GM18498 (cell line): ENCODE results near the gene TXNRD3.
"Not testable (repeated sequence)": the region's sequence is repeated elsewhere in the genome, so short reads cannot be mapped to it uniquely, and the experiment has no call there.

Experiments
- ATAC-seq: cut with Tn5 transposase; IDR thresholded peaks from one replicate; pipeline ENCODE4 v1.9.1; 2021; ENCODE audit warnings: mild to moderate bottlenecking, moderate library complexity; ENCODE audit not compliant: unreplicated experiment

The TXNRD3 gene

DNA sequence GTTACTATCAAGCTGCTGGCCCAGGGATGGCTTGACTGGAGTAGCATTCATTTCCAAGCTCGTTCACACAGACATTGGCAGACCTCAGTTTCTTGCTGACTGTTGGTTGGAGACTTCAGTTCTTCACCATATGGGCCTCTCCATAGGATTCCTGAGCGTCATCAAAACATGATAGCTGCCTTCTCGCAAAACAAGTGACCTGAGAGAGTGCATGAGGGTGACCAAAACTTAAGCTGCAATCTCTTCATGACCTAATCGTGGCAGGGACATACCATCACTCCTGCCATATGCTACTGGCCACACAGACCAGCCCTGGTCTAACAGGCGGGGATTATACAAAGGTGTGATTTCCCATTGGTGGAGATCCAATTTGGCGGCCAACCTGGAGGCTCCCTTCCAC lies 50.2 kb downstream of the TXNRD3 start:
- ATAC-seq = no peak

DNA sequence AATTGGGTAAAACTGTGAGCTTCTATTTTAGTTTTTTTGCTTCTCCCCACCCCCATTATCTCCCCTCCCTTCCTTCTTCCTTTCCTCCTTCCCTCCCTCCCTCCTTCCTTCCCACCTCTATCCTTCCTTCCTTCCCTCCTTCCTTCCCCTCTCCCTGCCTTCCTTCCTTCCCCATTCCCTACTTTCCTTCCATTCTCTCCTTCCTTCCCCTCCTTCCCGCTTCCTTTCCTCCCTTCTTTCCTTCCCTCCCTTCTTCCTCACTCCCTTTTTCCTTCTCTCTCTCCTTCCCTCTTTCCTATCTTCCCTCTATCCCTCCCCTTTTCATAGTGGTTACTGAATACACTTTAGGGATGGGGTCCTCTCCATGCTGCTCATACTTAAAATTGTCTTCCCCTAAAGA lies 55.8 kb downstream of the TXNRD3 start:
- ATAC-seq = no peak

DNA sequence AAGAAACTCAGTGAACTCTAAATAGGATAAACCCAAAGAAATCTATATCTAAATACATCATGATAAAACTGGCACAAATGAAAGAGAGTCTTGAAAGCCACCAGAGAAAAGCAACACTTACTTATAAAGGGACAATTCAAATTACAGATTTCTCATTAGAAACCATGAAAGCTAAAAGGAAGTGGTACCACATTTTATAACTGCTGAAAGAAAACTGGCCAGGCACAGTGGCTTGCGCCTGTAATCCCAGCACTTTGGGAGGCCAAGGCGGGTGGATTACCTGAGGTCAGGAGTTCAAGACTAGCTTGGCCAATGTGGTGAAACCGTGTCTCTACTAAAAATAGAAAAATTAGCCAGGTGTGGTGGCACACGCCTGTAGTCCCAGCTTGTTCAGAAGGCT lies 59.4 kb downstream of the TXNRD3 start:
- ATAC-seq = not testable (repeated sequence)

DNA sequence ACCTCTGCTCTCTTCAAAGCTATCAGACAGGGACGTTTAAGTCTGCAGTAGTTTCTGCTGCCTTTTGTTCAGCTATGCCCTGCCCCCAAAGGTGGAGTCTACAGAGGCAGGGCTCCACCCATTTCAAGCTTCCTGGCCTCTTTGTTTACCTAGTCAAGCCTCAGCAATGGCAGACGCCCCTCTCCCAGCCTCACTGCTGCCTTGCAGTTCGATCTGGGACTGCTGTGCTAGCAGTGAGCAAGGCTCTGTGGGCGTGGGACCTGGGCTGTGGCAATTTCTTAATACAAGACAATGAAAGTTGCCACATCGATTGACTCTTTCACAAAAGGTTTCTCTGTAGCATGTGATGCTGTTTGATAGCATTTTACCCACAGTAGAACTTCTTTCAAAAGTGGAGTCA lies 63.4 kb downstream of the TXNRD3 start:
- ATAC-seq = not testable (repeated sequence)

DNA sequence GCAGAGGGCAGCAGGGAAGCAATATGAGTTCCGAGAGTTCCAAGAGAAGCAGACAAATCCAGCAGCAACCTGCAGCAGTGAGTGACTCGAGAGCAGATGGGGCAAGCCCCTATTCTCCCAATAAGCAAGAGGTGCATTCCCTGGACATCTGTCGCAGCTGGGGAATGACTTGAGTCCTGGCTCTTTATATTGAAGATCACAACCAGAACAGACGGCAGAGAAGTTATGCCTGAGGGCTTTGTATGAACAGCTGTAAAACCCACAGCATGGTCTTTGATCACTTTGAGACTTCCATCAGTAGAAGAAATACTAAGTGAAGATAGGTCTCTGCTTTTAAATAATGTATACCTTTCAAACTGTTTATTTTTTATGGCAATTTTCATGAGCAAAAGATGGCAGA lies 72.6 kb downstream of the TXNRD3 start:
- ATAC-seq = no peak

DNA sequence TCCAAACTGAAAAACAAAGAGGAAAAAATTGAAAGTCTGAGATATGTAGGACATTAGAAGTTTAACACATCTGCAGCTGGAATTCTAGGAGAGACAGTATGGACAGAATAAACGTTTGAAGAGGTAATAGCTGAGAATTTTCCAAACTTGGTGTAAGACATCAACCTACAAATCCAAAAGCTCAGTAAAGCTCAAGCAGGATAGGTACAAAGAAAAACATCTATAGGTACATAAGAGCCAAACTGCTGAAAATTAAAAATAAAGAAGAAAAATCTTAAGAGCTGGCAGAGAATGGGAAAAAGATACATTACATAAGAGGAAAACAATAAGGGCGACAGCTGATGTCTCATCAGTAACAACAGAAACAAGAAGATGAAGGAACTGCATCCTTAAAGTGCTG lies 73.4 kb downstream of the TXNRD3 start:
- ATAC-seq = no peak

DNA sequence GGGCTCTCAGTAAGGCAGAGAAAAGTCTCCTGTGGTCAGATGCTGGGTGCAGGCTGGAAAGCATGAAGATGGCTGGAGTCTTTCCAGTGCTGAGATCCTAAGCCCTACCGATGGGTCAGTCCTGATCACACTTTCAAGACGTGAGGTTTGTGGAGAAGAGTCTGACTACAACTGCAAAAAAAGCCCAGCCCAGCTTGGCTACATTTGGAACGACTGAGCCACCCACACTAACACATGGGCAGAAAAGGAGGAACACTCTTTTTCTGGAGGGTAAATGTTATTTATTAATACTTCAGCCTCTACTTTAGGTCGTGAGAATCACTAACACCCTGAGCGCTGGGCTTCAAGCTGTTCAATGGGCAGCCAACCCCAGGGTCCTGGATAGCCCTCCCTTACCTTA lies 74.2 kb downstream of the TXNRD3 start:
- no peak for ATAC-seq

DNA sequence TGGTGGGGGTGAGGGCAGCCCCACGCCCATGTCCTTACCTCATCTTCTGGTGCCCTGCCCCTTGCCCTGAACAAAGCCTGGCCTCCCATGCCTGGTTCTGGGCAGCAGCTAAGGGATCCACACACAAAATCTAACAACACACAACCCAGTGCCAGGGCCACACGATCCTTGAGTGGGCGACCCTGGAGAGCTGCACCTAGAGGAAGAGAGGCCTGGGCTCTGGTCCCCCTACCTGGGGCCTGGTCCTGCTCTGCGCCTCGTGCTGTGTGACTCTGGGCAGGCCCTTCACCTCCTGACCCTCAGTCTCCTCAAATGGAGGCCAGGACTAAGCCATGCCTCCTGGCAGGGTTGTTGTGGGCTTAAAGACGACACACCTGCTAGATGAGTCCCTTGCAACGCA lies 76.2 kb downstream of the TXNRD3 start:
- ATAC-seq = no peak

DNA sequence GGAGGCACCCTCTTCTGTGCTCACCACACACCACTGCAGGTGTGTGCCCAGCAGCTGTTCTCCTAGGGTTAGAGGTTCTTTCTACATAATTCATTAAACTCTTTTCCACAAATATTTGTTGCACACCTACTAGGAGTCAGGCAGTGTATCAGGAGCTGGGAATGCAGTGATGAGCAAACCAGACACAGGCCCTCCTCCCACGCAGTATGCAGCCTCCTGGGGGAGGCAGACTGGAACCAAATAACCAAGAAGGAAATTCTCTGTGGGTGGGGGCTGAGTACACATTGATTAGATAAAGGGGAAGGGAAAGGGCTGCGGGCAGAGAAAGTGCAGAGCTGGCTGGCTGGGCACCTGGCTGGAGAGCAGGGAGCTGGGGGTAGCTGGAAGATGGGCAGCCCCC lies 77.7 kb downstream of the TXNRD3 start:
- no peak for ATAC-seq

DNA sequence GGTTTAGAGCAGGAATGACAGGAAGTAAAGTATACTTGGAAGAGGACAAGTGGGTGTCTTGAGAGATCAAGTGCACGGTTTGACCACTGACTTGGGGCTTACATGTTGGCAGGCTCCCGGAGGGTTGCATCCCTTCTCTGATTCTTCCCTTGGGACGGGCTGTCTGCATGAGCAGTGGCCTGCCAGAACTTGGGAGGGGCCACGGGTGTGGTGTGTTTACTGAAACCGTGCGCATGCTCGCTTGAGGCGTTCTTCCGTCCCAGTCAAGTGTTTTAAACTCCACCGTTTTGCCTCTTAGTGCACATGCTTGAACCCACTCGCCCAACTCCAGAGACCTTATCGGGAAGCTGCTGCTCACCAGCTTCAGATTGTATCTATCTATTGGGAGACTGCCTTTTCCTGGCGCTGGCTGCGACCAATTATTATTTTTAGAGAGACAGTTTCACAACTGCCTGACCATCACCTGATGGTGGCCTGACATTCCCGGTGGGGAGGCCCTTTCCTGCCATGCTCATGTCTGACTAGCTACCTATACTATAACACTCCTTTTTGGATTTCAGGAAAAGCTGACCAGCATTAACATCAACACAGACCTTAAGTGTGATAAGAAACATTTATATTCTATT lies 81.3 kb downstream of the TXNRD3 start:
- ATAC-seq = no peak

DNA sequence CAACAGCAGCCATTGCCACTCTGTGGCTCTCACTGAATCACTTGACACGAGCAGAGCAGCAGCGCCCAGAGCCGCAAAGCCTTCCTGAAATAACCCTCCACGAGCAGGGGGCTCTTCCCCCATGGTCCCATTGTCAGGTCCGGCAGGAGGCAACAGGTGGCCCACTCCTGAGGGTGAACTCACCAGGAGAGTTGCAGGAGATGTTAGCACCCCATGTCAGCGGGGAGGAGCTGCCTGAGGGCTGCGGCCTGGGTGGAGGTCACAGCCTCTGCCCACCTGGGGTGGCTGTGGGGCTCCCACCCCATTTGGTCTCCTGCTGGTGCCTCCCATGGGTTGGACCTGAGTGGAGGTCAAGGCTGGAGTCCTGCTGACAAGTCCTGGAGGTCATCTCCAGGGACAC lies 83.8 kb downstream of the TXNRD3 start:
- ATAC-seq = no peak

DNA sequence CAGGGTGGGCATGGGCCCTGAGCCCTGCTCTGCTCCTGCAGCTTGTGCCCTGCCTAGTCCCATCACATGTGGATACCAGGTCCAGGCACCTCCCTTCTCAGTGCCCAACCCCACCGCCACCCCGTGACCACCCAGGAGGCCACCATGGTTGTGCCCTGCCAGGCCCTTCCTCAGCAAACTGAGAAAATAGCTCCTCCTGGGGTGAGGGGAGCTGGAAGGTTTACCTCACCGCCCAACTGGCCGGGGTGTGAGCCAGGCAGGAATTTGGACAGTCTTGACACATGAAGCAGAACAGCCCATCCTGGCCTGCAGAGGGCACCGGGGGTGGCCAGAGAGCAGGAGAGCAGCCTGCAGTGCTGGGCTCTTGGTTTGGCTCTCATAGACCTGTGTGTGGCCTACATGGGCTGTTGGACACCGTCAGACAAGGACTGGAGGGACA lies 84.8 kb downstream of the TXNRD3 start:
- ATAC-seq = no peak

DNA sequence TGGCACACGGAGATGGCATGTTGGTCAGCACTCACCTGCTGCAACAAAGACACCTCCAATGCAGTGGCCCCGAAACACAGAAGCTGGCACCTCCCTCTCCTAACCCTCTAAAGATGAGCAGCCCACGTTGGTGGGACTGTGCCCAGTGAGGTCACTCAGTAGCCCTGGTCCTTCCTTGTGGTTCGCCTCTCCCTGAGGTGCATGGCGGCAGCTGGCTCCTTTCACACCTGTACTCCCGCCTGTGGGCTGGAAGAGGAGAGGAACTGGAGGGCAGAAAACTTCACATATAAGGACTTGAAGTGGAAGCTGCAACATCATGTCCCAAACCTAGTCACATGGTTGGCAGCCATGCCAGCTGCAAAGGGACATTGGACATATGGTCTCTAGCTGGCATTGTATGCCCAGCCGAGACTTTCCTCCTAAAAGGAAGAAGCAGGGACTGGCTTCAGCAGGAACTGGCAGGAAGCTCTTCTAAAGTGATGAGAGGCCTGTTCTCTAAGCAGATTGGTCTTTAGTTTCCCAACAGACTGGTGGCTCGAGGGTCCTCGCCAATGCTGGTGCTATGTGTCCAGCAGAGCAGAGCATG lies 85.4 kb downstream of the TXNRD3 start:
- no peak for ATAC-seq

DNA sequence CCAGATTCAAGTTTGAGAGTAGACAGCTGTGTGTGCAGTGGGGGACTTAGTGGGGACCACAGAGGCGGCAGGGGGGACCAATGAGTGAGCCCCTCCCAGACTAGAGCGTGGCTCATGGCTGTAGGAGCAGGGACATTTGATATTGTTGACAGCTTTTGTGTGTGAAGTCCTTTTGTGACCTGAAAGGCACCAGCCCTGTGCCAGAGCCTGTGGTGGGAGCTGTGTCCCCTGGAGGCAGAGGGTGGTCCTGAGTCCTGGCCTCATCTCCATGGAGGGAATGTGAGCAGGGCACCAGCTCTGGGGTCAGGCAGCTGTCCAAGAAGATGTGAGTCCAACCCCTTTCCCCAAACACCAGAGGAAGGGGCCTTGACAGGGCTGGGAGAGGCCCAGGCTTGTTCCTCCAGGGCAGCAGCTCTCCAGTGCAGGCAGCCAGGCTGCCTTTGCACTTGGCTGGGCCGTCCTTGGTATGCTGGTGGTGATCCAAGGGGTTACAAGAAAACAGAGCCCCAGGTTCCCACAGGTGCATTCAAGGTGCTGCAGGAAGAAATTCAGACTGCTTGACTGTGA lies 86.1 kb downstream of the TXNRD3 start:
- ATAC-seq = no peak

DNA sequence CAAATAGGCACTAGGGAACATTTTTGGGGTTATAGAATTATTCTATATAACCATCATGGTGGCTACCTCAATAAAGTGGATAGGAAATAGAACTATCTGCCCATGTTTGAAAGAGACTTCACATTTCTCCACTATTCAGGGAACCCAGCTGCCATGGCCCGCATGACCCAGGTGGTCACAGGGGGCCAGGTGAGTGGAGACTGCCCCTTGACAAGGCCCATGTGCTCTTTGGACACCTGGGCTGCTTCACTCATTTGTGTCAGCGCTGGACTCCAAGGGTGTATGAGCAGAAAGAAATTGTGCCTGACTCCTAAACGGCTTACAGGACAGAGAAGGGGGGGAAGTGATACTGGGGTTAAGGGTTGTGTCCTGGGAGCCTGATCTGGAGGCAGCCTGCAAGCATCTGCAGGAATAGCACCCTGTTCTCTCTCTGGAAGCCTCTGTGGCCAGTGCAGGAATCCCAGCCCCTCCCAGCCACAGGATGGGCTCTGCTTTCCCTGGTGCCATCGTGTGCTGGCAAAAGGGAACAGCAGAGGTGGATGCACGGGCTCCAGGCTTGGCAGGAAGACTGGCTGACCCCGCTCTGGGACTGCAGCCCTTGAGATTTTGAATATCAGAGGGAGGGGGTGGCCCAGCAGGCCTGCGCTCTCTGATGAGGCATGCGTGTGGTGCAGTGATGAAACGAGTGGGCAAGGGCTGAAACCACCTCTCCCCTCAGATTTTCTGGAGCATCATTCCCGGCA lies 87.1 kb downstream of the TXNRD3 start:
- ATAC-seq = no peak

DNA sequence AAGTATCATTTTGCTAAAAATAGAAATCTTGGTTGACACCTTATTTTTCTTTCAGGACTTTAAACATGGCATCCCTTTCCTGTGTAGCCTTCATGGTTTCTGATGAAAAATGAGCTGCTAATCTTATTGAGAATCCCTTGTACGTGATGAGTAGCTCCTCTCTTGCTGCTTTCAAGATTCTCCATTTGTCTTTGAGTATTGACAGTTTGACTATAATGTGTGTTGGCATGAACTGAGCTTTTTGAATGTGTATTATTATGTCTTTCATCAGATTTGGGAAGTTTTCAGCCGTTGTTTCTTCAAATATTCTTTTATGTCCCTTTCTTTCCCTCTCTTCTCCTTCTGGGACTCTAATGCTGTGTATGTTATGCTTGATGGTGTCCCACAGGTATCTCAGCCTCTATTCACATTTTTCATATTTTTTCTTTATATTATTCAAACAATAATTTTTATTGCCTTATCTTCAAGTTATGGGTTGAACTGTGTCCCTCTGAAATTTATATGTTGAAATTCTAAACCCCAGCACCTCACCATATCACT lies 92.1 kb downstream of the TXNRD3 start:
- no peak for ATAC-seq

DNA sequence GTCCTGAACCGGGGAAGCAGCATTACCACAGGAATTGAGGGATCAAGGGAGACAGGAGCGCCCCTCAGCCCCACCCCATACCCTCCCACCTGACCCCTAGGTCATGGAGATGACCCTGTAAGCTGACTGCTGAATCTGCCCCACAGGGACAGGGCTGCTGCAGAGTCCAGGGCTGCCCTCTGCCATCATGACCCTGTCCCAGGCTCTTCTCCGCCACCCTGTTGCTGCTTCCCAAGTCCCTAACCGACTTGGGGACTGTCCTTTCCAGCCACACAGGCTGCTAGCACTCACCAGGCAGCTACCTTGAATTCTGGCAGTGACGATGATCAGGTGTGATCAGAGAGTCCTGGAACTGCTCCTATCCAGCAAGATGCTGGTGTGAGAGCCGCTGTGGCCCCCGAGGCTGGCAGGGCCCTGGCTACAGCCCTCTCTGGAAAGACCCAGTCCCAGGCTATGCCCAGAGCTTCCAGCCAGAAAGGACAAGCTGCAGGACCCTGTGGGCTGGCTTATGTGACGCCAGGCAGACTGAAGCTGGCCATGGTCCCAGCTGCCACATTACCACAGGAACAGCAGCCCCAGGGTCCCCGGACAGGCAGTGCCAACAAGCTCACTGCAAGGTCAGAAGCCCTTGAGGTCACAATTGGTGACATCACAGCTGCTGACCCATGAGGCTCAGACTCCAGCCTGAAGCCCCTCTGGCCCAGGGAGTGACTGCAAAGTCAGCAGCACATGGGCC lies 96.4 kb downstream of the TXNRD3 start, which contains the start of gene C3orf22:
C3orf22 (minus strand) TSS at position 597 of the 736 bp plus-strand sequence. CDS start 5,542 bp downstream, outside the sequence.
- ATAC-seq = no peak

DNA sequence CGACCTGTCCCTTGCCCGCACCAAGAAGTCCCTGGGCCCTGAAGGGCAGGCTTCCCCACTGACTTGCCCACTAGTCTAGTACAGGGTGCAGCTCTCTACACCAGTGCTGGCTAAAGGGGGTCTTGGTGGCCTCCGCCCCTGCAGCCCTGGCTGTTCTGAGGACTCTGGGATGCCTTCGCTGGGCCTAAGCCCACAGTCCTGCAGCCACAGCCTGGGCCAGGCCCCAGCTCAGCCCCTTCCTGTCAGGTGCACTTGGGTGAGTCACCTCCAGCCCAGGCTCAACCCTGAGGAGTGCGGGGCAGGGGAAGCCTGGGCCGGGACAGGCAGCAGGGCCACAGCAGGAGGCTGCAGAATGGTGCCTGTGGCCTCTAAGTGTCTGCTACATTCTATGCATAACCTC lies 97.2 kb downstream of the TXNRD3 start:
- ATAC-seq = no peak

DNA sequence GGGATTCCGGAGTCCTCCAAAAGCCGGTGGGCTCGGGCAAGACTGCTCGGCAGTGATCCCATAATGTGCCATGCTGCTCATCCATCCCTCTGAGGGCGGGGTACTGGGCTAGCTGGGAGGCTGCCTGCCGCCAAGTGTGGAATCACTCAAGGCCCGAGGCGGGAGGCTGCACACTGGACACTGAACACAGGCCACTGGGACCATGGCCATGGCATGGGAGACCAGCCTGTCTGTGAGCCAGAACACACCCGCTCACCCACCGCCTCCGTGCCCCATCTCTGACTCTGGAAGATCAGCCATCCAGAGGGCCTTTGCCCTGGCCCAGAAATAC lies 97.5 kb downstream of the TXNRD3 start:
- ATAC-seq = no peak
